Endothelial cell of umbilical vein (primary cell): ENCODE measurements around the gene COX5B.

ENCODE experiments used
- EZH2 ChIP-seq: IDR thresholded peaks from 2 replicates; pipeline ENCODE4 v1.6.1; 2012; ENCODE audit warnings: borderline replicate concordance, low read depth, mild to moderate bottlenecking, moderate library complexity, low read length, inconsistent platforms; ENCODE audit not compliant: severe bottlenecking
- FOS ChIP-seq: IDR thresholded peaks from 2 replicates; pipeline ENCODE4 v1.6.1; 2011; ENCODE audit warnings: mild to moderate bottlenecking, low read length, moderate library complexity, borderline replicate concordance; ENCODE audit not compliant: insufficient read depth
- GATA2 ChIP-seq: IDR thresholded peaks from 2 replicates; pipeline ENCODE4 v1.7.0; 2011; ENCODE audit warnings: low read depth, mild to moderate bottlenecking, moderate library complexity, mixed read lengths, low read length; ENCODE audit not compliant: insufficient read length, insufficient read depth
- JUN ChIP-seq: IDR thresholded peaks from 2 replicates; pipeline ENCODE4 v1.6.1; 2011; ENCODE audit warnings: borderline replicate concordance, low read depth; ENCODE audit not compliant: insufficient read length, insufficient read depth
- MAX ChIP-seq: IDR thresholded peaks from 2 replicates; pipeline ENCODE4 v1.6.1; 2011; ENCODE audit not compliant: insufficient read depth, insufficient read length
- MYC ChIP-seq: IDR thresholded peaks from one replicate; pipeline ENCODE4 v1.6.1; 2011; ENCODE audit warnings: mild to moderate bottlenecking, low read depth, low read length
- POLR2A ChIP-seq: IDR thresholded peaks from 2 replicates; pipeline ENCODE4 v1.6.1; 2012; ENCODE audit warnings: low read depth, mild to moderate bottlenecking, control low read depth, low read length
- POLR2AphosphoS5 ChIP-seq: IDR thresholded peaks from 2 replicates; pipeline ENCODE4 v1.6.1; 2012; ENCODE audit warnings: low read depth, mild to moderate bottlenecking, control low read depth, low read length, moderate library complexity; ENCODE audit not compliant: insufficient read depth
- TF ChIP-seq, protein P1 (sequence below), 2 donors: IDR thresholded peaks; 1 replicate in 1 of 2; 2 replicates in 1 of 2; pipeline ENCODE4 v1.5.1; 2011; ENCODE audit warnings: low read length in 2 of 2, mild to moderate bottlenecking in 2 of 2, moderate library complexity in 2 of 2, control low read depth in 1 of 2, inconsistent platforms in 1 of 2, low read depth in 1 of 2; ENCODE audit not compliant: insufficient read depth in 1 of 2; ENCODE audit errors: extremely low read depth in 1 of 2

GRCh38 chr2:97653874-97654273 is 8.0 kb downstream of the COX5B start:
- TF ChIP-seq, protein P1, sequence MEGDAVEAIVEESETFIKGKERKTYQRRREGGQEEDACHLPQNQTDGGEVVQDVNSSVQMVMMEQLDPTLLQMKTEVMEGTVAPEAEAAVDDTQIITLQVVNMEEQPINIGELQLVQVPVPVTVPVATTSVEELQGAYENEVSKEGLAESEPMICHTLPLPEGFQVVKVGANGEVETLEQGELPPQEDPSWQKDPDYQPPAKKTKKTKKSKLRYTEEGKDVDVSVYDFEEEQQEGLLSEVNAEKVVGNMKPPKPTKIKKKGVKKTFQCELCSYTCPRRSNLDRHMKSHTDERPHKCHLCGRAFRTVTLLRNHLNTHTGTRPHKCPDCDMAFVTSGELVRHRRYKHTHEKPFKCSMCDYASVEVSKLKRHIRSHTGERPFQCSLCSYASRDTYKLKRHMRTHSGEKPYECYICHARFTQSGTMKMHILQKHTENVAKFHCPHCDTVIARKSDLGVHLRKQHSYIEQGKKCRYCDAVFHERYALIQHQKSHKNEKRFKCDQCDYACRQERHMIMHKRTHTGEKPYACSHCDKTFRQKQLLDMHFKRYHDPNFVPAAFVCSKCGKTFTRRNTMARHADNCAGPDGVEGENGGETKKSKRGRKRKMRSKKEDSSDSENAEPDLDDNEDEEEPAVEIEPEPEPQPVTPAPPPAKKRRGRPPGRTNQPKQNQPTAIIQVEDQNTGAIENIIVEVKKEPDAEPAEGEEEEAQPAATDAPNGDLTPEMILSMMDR (IDR thresholded peaks at IDR 0.05; ENCODE audit: extremely low read depth in 1 of 2, insufficient read depth in 1 of 2, low read depth in 1 of 2, low read length in 2 of 2), result no peak
- no peak for TF ChIP-seq EZH2
- no peak for TF ChIP-seq POLR2A
- TF ChIP-seq POLR2AphosphoS5, result no peak
- no peak for TF ChIP-seq MAX
- TF ChIP-seq JUN, result no peak
- TF ChIP-seq GATA2, result no peak
- TF ChIP-seq FOS, result no peak
- no peak for TF ChIP-seq MYC
